HCT116 (cell line): ENCODE results near the gene FBXO31. TPM values are rescaled to one million over a fixed set of nuclear protein-coding genes. Genes with fewer than 3 reads are reported as not detected.

Experiments used
- ATAC-seq: fragments of 200-7000 bp; cut with Tn5 transposase; 2 replicates; pipeline ENCODE4 v1.9.1; 2020; ENCODE audit warnings: mild to moderate bottlenecking, moderate library complexity
- BruUV-seq: library from RNA; stranded (reverse); fragments of 400-500 nt; replicated peaks from 2 replicates; lab custom pipeline; 2021; lab: Mats Ljungman, UMichigan
- CTCF ChIA-PET: fragments of 300-600 bp; sonication (Branson Sonifier 250); formaldehyde crosslinking; loops from one replicate; lab custom pipeline; 2021; ENCODE audit warnings: antibody characterized with exemption; lab: Charles Lee
- POLR2A ChIA-PET: fragments of 300-600, 350-600 bp; sonication (Branson Sonifier 250); formaldehyde crosslinking; loops from one replicate; lab custom pipeline; 2021; ENCODE audit warnings: antibody characterized with exemption; lab: Charles Lee
- RAD21 ChIA-PET, 2 experiments: fragments of 300-600 bp; sonication (Branson Sonifier 250); formaldehyde crosslinking; loops; one replicate each; lab custom pipeline; 2023; ENCODE audit warnings: low total read pairs in 2 of 2; ENCODE audit not compliant: uncharacterized antibody in 2 of 2, unreplicated experiment in 2 of 2, low non-redundant PET in 1 of 2; lab: Charles Lee
- DNase-seq: peaks from one replicate; pipeline ENCODE4 v3.0.0-alpha.2; 2010; ENCODE audit warnings: low read depth, low spot score
- H2AFZ ChIP-seq: fragments of 200-600 bp; shearing (Covaris generic), sonication (generic); 2 replicates; pipeline ENCODE4 v1.6.1; 2017; ENCODE audit warnings: low read depth, mixed run types, mixed read lengths, antibody characterized with exemption, low read length; ENCODE audit not compliant: poor library complexity, severe bottlenecking
- H3K27ac ChIP-seq: 2 replicates; pipeline ENCODE4 v1.5.1; 2012; ENCODE audit warnings: low read depth, low read length
- H3K27me3 ChIP-seq: fragments of 200-600 bp; sonication (generic); 2 replicates; pipeline ENCODE4 v1.6.1; 2016; ENCODE audit warnings: mixed run types, low read length, mixed read lengths; ENCODE audit not compliant: insufficient read depth
- H3K36me3 ChIP-seq, 2 experiments: fragments of 200-500 bp in 1 of 2; fragments of 200-600 bp in 1 of 2; sonication (Bioruptor generic) in 1 of 2; sonication (generic) in 1 of 2; 2 replicates each; pipeline versions ENCODE4 v1.5.1 to v1.6.1; 2014 to 2016; ENCODE audit warnings: low read length in 2 of 2, inconsistent platforms in 1 of 2, mixed read lengths in 1 of 2, mixed run types in 1 of 2; ENCODE audit not compliant: insufficient read depth in 2 of 2, control insufficient read depth in 1 of 2
- H3K4me1 ChIP-seq, 2 experiments: fragments of 200-600 bp in 1 of 2; sonication (generic) in 1 of 2; 2 replicates each; pipeline versions ENCODE4 v1.5.1 to v1.6.1; 2012 to 2017; ENCODE audit warnings: low read length in 2 of 2, inconsistent platforms in 1 of 2, mild to moderate bottlenecking in 1 of 2, mixed read lengths in 1 of 2, mixed run types in 1 of 2, moderate library complexity in 1 of 2; ENCODE audit not compliant: insufficient read depth in 2 of 2, control insufficient read depth in 1 of 2
- H3K4me2 ChIP-seq: fragments of 200-600 bp; sonication (generic); 2 replicates; pipeline ENCODE4 v1.6.1; 2017; ENCODE audit warnings: mixed run types, low read length, mixed read lengths
- H3K4me3 ChIP-seq, 2 experiments: fragments of 200-600 bp in 1 of 2; sonication (generic) in 1 of 2; replicated peaks in 1 of 2; 2 replicates each; pipeline ENCODE4 v1.5.1; 2011 to 2016; ENCODE audit warnings: low read length in 2 of 2, control low read depth in 1 of 2, low read depth in 1 of 2, mild to moderate bottlenecking in 1 of 2, mixed read lengths in 1 of 2, mixed run types in 1 of 2
- H3K79me2 ChIP-seq: fragments of 200-600 bp; sonication (generic); 2 replicates; pipeline ENCODE4 v1.6.1; 2017; ENCODE audit warnings: mild to moderate bottlenecking, mixed run types, low read length, moderate library complexity, mixed read lengths; ENCODE audit not compliant: insufficient read depth
- H3K9ac ChIP-seq: fragments of 200-600 bp; sonication (generic); 2 replicates; pipeline ENCODE4 v1.6.1; 2016; ENCODE audit warnings: low read length, mixed read lengths
- H3K9me2 ChIP-seq: fragments of 200-600 bp; sonication (generic), shearing (Covaris generic); 2 replicates; pipeline ENCODE4 v1.6.1; 2017; ENCODE audit warnings: mixed run types, mild to moderate bottlenecking, moderate library complexity; ENCODE audit not compliant: insufficient read depth
- H3K9me3 ChIP-seq, 2 experiments: fragments of 200-500 bp in 1 of 2; fragments of 200-600 bp in 1 of 2; sonication (Bioruptor generic) in 1 of 2; sonication (generic) in 1 of 2; 2 replicates each; pipeline ENCODE4 v1.6.1; 2014 to 2017; ENCODE audit warnings: low read length in 2 of 2, mixed read lengths in 2 of 2, inconsistent platforms in 1 of 2, low read depth in 1 of 2, mild to moderate bottlenecking in 1 of 2, mixed run types in 1 of 2, moderate library complexity in 1 of 2; ENCODE audit not compliant: control insufficient read depth in 1 of 2, insufficient read depth in 1 of 2
- H4K20me1 ChIP-seq: fragments of 200-600 bp; sonication (generic), shearing (Covaris generic); 2 replicates; pipeline ENCODE4 v1.6.1; 2017; ENCODE audit warnings: mixed run types, mild to moderate bottlenecking, moderate library complexity; ENCODE audit not compliant: insufficient read depth
- CBX3 ChIP-seq: IDR thresholded peaks from 2 replicates; pipeline ENCODE4 v1.6.1; 2012; ENCODE audit warnings: low read depth
- EGR1 ChIP-seq: IDR thresholded peaks from 2 replicates; pipeline ENCODE4 v1.6.1; 2012; ENCODE audit warnings: low read depth
- ELF1 ChIP-seq: IDR thresholded peaks from 2 replicates; pipeline ENCODE4 v1.6.1; 2012; ENCODE audit warnings: low read depth, borderline replicate concordance
- EZH2phosphoT487 ChIP-seq: fragments of 200-600 bp; IDR thresholded peaks from 2 replicates; pipeline ENCODE4 v1.6.1; 2018; ENCODE audit warnings: antibody characterized with exemption, borderline replicate concordance
- FOSL1 ChIP-seq: IDR thresholded peaks from 2 replicates; pipeline ENCODE4 v1.6.1; 2012; ENCODE audit warnings: low read depth
- RAD21 ChIP-seq: IDR thresholded peaks from 2 replicates; pipeline ENCODE4 v1.6.1; 2012; ENCODE audit warnings: low read depth, mild to moderate bottlenecking
- SIN3A ChIP-seq: IDR thresholded peaks from 2 replicates; pipeline ENCODE4 v1.6.1; 2012; ENCODE audit warnings: low read depth
- SP1 ChIP-seq: IDR thresholded peaks from 2 replicates; pipeline ENCODE4 v1.6.1; 2012; ENCODE audit warnings: low read depth
- SRF ChIP-seq: IDR thresholded peaks from 2 replicates; pipeline ENCODE4 v1.6.1; 2012; ENCODE audit warnings: low read depth
- ZNF274 ChIP-seq: fragments of 200-500 bp; sonication (Bioruptor generic); IDR thresholded peaks from 2 replicates; pipeline ENCODE4 v1.6.1; 2014; ENCODE audit warnings: mild to moderate bottlenecking, low read depth, low read length, inconsistent platforms
- intact Hi-C: fragments of 100-400 bp; cut with micrococcal nuclease; formaldehyde crosslinking; loops from 2 replicates; pipeline ENCODE4 v1.10.0; 2022
- total RNA-seq: library from RNA; stranded (reverse); gene quantifications from one replicate; pipeline ENCODE4 v1.2.1, GENCODE V29; 2021; ENCODE audit not compliant: unreplicated experiment

FBXO31 gene
- total RNA-seq, 1 experiment from 2014 or later, result 52.1 TPM

DNA sequence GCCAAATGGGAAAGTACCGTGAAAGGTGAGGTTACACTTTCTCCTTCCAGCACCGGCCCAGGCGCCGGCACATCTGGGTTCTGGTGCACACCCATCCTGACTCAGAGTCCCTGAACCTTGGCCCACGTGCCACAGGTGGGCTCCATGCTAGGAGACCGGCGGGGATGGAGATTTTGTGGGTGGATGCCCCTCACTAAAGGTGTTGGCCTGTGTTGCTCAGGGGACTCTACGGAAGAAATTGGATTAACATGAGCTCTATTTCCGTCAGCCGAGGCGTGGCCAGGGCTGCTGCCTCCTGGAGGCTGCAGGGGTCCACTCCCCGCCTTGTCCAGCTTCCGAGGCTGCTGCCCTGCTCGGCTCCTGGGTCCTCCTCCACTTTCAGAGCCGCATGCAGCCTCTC lies 30.8 kb downstream of the FBXO31 start:
- H3K9me3 ChIP-seq, result no peaks in the 10 kb centered on the region
- H3K27me3 ChIP-seq, result no peaks in the 10 kb centered on the region
- no TSS peak for BruUV-seq
- TF ChIP-seq EZH2phosphoT487, result no peak
- no peak for TF ChIP-seq SP1
- TF ChIP-seq ELF1, result no peak
- no peak for TF ChIP-seq CBX3
- TF ChIP-seq SIN3A, result no peak
- no peak for TF ChIP-seq RAD21
- TF ChIP-seq SRF, result no peak
- TF ChIP-seq EGR1, result no peak
- no peak for TF ChIP-seq FOSL1
- H3K27ac ChIP-seq, result no peak overlapping the region
- ATAC-seq, result no peak
- ChIA-PET CTCF (no interaction called here), RAD21 (no interaction called here), POLR2A (no interaction called here)
- no peak overlapping the region for H3K4me3 ChIP-seq
- no peaks in the 10 kb centered on the region for H3K4me1 ChIP-seq
- peaks cover 2 to 12% of the 10 kb centered on the region in 2 experiments; a peak in 2 of 4 replicates for H3K36me3 ChIP-seq
- DNase-seq, result no peak
- peaks cover 30% of the 10 kb centered on the region; the same call in 1 of the 2 replicates for H3K79me2 ChIP-seq
- intact Hi-C loops, result no loop called here
- no peak overlapping the region for H3K4me2 ChIP-seq
- no peaks in the 10 kb centered on the region; the same call in 1 of the 2 replicates for H4K20me1 ChIP-seq
- no peak overlapping the region for H2AFZ ChIP-seq
- H3K9ac ChIP-seq, result no peak overlapping the region
- no peaks in the 10 kb centered on the region for H3K9me2 ChIP-seq

DNA sequence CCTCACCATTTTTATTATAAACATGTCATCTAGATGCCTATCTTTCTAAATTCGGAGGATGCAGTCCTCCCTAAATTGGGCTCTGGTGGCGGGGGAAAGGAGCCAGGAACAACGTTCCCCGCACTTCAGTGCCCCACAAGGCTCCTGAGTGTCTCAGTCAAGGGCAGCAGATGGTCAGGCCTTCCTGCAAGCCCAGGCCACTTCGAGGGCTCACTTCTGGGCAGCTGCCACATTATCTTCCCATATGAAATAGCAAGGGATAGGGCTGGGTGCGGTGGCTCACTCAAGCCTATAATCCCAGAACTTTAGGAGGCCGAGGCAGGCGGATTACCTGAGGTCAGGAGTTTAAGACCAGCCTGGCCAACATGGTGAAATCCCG lies 32.3 kb downstream of the FBXO31 start:
- Histone ChIP-seq H4K20me1 (no peaks in the 10 kb centered on the region; the same call in 1 of the 2 replicates), H3K9ac (no peak overlapping the region), H3K79me2 (peaks cover 34% of the 10 kb centered on the region; the same call in 1 of the 2 replicates), H3K4me3 (no peak overlapping the region), H3K27ac (no peak overlapping the region), H3K9me3 (no peaks in the 10 kb centered on the region), H3K36me3 (peaks cover 2 to 14% of the 10 kb centered on the region in 2 experiments; a peak in 2 of 4 replicates), H3K4me1 (no peaks in the 10 kb centered on the region), H3K27me3 (no peaks in the 10 kb centered on the region), H3K9me2 (no peaks in the 10 kb centered on the region), H3K4me2 (no peak overlapping the region), H2AFZ (no peak overlapping the region)
- intact Hi-C loops, result no loop called here
- BruUV-seq, result no TSS peak
- TF ChIP-seq ZNF274 (no peak), SP1 (no peak), SRF (no peak)
- DNase-seq (no peak), ATAC-seq (no peak)
- ChIA-PET RAD21 (no interaction called here), POLR2A (no interaction called here), CTCF (no interaction called here)
